ENCODE measurements around the gene ACO1.

ACO1 gene

DNA sequence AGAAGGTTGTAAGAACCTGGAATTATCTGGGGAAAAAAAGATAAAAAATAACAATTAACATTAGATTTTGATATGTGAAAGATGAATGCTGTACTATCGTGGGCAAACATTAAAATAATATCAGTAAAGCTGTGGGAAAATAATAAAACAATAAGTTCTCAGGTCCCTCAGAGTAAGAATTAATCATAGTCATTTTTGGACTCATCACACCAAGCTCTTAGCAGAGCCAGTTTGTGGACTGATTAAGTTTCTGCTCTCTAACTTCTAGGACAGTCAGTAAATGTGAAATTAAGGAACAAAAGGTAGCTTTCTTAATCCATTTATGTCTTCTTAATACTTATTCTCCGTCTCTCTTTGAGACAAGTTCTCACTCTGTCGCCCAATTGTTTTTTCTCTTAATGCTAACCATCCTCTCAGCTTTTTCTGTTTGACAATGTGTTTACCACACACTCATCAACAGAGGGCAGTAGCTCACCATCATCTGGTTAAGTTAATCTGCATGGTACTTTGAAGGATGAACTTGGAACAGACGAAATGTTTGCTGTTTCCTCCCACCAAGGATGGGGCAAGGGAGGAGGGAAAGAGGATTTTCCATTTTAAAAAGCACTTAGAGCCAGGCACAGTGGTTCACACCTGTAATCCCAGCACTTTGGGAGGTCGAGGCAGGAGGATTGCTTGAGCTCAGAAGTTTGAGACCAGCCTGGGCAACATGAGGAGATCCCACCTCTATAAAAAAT lies 5.3 kb upstream of the ACO1 start:
- POLR2A ChIA-PET: interaction anchor here (0.6 to 2.0 kb wide), 7 partner anchors 147 to 665 kb away, joined by 3 to 15 read pairs (median 6); partner anchors contain the start of genes NDUFB6, RIGI and SMIM27
- no peaks in the 10 kb centered on the region for H3K9me3 ChIP-seq (ENCODE audit: control insufficient read depth, insufficient read depth, low read depth, low read length)
- H3K4me3 ChIP-seq (ENCODE audit: low read depth, low read length): no peak overlapping the region
- TF ChIP-seq ZBTB1 (tag by site-specific recombination; IDR thresholded peaks at IDR 0.05) (no peak), ZNF121 (tag by site-specific recombination; IDR thresholded peaks at IDR 0.05) (peak; percentile 79; the same call in 1 of the 2 replicates), ZNF777 (tag by site-specific recombination; IDR thresholded peaks at IDR 0.05; ENCODE audit: borderline replicate concordance) (no peak), ZNF768 (tag by site-specific recombination; IDR thresholded peaks at IDR 0.05) (no peak), IKZF3 (tag by site-specific recombination; IDR thresholded peaks at IDR 0.05) (no peak), ZNF366 (tag by site-specific recombination; conservative IDR thresholded peaks at IDR 0.05) (no peak; the same call in 1 of the 2 replicates), ZNF561 (tag by site-specific recombination; IDR thresholded peaks at IDR 0.05; ENCODE audit: borderline replicate concordance) (no peak), ZNF24 (tag by site-specific recombination; IDR thresholded peaks at IDR 0.05) (no peak), ZNF621 (tag by site-specific recombination; IDR thresholded peaks at IDR 0.05) (no peak), ZNF654 (tag by site-specific recombination; IDR thresholded peaks at IDR 0.05; ENCODE audit: low read depth) (peak; percentile 94), SP2 (tag by site-specific recombination; IDR thresholded peaks at IDR 0.05) (no peak), KLF9 (tag by site-specific recombination; IDR thresholded peaks at IDR 0.05; ENCODE audit: low read depth) (no peak)
- TF ChIP-seq, protein P1, sequence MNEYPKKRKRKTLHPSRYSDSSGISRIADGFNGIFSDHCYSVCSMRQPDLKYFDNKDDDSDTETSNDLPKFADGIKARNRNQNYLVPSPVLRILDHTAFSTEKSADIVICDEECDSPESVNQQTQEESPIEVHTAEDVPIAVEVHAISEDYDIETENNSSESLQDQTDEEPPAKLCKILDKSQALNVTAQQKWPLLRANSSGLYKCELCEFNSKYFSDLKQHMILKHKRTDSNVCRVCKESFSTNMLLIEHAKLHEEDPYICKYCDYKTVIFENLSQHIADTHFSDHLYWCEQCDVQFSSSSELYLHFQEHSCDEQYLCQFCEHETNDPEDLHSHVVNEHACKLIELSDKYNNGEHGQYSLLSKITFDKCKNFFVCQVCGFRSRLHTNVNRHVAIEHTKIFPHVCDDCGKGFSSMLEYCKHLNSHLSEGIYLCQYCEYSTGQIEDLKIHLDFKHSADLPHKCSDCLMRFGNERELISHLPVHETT (tag by site-specific recombination; IDR thresholded peaks at IDR 0.05): no peak
- TF ChIP-seq, protein P2, sequence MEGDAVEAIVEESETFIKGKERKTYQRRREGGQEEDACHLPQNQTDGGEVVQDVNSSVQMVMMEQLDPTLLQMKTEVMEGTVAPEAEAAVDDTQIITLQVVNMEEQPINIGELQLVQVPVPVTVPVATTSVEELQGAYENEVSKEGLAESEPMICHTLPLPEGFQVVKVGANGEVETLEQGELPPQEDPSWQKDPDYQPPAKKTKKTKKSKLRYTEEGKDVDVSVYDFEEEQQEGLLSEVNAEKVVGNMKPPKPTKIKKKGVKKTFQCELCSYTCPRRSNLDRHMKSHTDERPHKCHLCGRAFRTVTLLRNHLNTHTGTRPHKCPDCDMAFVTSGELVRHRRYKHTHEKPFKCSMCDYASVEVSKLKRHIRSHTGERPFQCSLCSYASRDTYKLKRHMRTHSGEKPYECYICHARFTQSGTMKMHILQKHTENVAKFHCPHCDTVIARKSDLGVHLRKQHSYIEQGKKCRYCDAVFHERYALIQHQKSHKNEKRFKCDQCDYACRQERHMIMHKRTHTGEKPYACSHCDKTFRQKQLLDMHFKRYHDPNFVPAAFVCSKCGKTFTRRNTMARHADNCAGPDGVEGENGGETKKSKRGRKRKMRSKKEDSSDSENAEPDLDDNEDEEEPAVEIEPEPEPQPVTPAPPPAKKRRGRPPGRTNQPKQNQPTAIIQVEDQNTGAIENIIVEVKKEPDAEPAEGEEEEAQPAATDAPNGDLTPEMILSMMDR (tag by site-specific recombination; IDR thresholded peaks at IDR 0.05): 0 out of 2 replicates have a peak, but pooled peaks have one; percentile 26
- TF ChIP-seq, protein P3, sequence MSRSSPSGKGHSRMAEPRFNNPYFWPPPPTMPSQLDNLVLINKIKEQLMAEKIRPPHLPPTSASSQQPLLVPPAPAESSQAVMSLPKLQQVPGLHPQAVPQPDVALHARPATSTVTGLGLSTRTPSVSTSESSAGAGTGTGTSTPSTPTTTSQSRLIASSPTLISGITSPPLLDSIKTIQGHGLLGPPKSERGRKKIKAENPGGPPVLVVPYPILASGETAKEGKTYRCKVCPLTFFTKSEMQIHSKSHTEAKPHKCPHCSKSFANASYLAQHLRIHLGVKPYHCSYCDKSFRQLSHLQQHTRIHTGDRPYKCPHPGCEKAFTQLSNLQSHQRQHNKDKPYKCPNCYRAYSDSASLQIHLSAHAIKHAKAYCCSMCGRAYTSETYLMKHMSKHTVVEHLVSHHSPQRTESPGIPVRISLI (tag by site-specific recombination; IDR thresholded peaks at IDR 0.05): no peak
- TF ChIP-seq, protein P4, sequence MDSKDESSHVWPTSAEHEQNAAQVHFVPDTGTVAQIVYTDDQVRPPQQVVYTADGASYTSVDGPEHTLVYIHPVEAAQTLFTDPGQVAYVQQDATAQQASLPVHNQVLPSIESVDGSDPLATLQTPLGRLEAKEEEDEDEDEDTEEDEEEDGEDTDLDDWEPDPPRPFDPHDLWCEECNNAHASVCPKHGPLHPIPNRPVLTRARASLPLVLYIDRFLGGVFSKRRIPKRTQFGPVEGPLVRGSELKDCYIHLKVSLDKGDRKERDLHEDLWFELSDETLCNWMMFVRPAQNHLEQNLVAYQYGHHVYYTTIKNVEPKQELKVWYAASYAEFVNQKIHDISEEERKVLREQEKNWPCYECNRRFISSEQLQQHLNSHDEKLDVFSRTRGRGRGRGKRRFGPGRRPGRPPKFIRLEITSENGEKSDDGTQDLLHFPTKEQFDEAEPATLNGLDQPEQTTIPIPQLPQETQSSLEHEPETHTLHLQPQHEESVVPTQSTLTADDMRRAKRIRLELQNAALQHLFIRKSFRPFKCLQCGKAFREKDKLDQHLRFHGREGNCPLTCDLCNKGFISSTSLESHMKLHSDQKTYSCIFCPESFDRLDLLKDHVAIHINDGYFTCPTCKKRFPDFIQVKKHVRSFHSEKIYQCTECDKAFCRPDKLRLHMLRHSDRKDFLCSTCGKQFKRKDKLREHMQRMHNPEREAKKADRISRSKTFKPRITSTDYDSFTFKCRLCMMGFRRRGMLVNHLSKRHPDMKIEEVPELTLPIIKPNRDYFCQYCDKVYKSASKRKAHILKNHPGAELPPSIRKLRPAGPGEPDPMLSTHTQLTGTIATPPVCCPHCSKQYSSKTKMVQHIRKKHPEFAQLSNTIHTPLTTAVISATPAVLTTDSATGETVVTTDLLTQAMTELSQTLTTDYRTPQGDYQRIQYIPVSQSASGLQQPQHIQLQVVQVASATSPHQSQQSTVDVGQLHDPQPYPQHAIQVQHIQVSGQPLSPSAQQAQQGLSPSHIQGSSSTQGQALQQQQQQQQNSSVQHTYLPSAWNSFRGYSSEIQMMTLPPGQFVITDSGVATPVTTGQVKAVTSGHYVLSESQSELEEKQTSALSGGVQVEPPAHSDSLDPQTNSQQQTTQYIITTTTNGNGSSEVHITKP (tag by site-specific recombination; IDR thresholded peaks at IDR 0.05): 0 out of 2 replicates have a peak, but pooled peaks have one; percentile 13
- no peaks in the 10 kb centered on the region for H3K4me1 ChIP-seq (ENCODE audit: control insufficient read depth, insufficient read depth, low read length)
- no peaks in the 10 kb centered on the region for H3K36me3 ChIP-seq (ENCODE audit: control insufficient read depth in 2 of 2, insufficient read depth in 1 of 2, low read length in 2 of 2)
- CTCF ChIA-PET: interaction anchor here (0.5 to 7.4 kb wide), 72 partner anchors 8 to 1241 kb away, joined by 3 to 583 read pairs (median 4); partner anchors contain the start of genes APTX, NDUFB6, RIGI and SMIM27
- H3K27ac ChIP-seq (ENCODE audit: extremely low read depth, low read depth, low read length): no peak overlapping the region
